Activated naive CD4-positive, alpha-beta T cell treated with anti-CD3 and anti-CD28 coated beads, Interleukin-2, amount 10 ng/mL, durations not matched to agents 7 days and 5 days (primary cell): ENCODE measurements around the gene GLT6D1.
"Not testable (repeated sequence)": the region's sequence is repeated elsewhere in the genome, so short reads cannot be mapped to it uniquely, and the experiment has no call there.

ENCODE experiments used
- CTCF ChIA-PET: fragments of 350-600 bp; sonication (Branson Sonifier 250); formaldehyde crosslinking; loops from one replicate; lab custom pipeline; 2021; ENCODE audit warnings: antibody characterized with exemption; lab: Charles Lee
- DNase-seq: peaks from one replicate; pipeline ENCODE4 v3.0.0-alpha.2; 2020
- H3K27ac Mint-ChIP-seq: one replicate; pipeline ENCODE4 v1.8.0; 2021; ENCODE audit warnings: mild to moderate bottlenecking, moderate library complexity, mixed read lengths
- H3K27me3 Mint-ChIP-seq: one replicate; pipeline ENCODE4 v1.8.0; 2021; ENCODE audit warnings: mild to moderate bottlenecking, mixed read lengths
- H3K36me3 Mint-ChIP-seq: one replicate; pipeline ENCODE4 v1.8.0; 2021; ENCODE audit warnings: mixed read lengths
- H3K4me1 Mint-ChIP-seq: one replicate; pipeline ENCODE4 v1.8.0; 2021; ENCODE audit warnings: mixed read lengths
- H3K4me3 Mint-ChIP-seq: one replicate; pipeline ENCODE4 v1.8.0; 2021; ENCODE audit warnings: mild to moderate bottlenecking, moderate library complexity, mixed read lengths
- H3K9me3 Mint-ChIP-seq: one replicate; pipeline ENCODE4 v1.8.0; 2021; ENCODE audit warnings: mixed read lengths

Gene GLT6D1

GRCh38 chr9:135670721-135671590 is 31.6 kb upstream of the GLT6D1 start:
- Mint-ChIP-seq H3K27ac (no peak overlapping the region), H3K4me3 (no peak overlapping the region), H3K9me3 (no peaks in the 10 kb centered on the region), H3K4me1 (no peaks in the 10 kb centered on the region), H3K36me3 (no peaks in the 10 kb centered on the region), H3K27me3 (no peaks in the 10 kb centered on the region)
- DNase-seq: no peak
- CTCF ChIA-PET: no interaction called here

DNA sequence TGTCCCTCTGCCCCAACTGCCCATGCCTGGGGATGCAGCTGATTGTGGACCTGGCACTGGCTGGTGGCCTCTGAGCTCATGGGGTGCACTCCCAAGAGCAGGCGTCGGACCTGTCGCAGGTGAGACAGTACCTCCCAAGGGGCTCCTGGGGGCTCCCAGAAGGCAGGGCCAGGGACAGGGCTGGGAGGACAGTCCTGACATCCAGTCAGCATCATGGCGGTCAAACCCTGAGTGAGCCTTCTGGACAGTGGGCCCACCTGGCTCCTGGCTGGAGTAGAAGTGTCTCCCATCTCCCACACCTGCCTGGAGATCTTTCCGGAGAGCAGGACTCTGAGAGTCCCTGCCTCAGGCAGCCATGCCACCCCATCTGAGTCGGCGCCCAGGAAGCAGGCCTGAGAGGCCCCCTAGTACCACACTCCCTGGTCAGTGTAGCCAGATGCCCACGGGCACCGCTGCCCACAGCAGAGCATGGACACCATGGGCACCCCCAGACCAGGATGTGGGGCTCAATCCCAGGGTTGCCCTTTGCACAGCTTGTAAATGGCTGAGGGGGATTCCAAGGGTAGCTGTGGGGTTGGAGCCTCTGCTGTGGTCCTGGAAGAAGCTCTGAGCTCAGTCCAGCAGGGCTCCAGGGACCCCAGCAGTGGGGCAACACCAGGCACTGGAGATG is 30.4 kb upstream of the GLT6D1 start:
- CTCF ChIA-PET: no interaction called here
- Mint-ChIP-seq H3K27ac (no peak overlapping the region), H3K9me3 (no peaks in the 10 kb centered on the region), H3K4me1 (no peaks in the 10 kb centered on the region), H3K36me3 (no peaks in the 10 kb centered on the region), H3K4me3 (no peak overlapping the region), H3K27me3 (no peaks in the 10 kb centered on the region)
- DNase-seq: no peak

GRCh38 chr9:135669018-135669417 is 29.7 kb upstream of the GLT6D1 start:
- H3K36me3 Mint-ChIP-seq, H3K27me3 Mint-ChIP-seq, H3K9me3 Mint-ChIP-seq, H3K4me1 Mint-ChIP-seq, H3K27ac Mint-ChIP-seq, CTCF ChIA-PET, DNase-seq, H3K4me3 Mint-ChIP-seq: not testable (repeated sequence)

GRCh38 chr9:135667463-135668001 is 28.2 kb upstream of the GLT6D1 start:
- H3K4me3 Mint-ChIP-seq: no peak overlapping the region
- no peaks in the 10 kb centered on the region for H3K27me3 Mint-ChIP-seq
- no peak for DNase-seq
- no peak overlapping the region for H3K27ac Mint-ChIP-seq
- H3K4me1 Mint-ChIP-seq: no peaks in the 10 kb centered on the region
- no peaks in the 10 kb centered on the region for H3K36me3 Mint-ChIP-seq
- CTCF ChIA-PET: no interaction called here
- no peaks in the 10 kb centered on the region for H3K9me3 Mint-ChIP-seq

DNA sequence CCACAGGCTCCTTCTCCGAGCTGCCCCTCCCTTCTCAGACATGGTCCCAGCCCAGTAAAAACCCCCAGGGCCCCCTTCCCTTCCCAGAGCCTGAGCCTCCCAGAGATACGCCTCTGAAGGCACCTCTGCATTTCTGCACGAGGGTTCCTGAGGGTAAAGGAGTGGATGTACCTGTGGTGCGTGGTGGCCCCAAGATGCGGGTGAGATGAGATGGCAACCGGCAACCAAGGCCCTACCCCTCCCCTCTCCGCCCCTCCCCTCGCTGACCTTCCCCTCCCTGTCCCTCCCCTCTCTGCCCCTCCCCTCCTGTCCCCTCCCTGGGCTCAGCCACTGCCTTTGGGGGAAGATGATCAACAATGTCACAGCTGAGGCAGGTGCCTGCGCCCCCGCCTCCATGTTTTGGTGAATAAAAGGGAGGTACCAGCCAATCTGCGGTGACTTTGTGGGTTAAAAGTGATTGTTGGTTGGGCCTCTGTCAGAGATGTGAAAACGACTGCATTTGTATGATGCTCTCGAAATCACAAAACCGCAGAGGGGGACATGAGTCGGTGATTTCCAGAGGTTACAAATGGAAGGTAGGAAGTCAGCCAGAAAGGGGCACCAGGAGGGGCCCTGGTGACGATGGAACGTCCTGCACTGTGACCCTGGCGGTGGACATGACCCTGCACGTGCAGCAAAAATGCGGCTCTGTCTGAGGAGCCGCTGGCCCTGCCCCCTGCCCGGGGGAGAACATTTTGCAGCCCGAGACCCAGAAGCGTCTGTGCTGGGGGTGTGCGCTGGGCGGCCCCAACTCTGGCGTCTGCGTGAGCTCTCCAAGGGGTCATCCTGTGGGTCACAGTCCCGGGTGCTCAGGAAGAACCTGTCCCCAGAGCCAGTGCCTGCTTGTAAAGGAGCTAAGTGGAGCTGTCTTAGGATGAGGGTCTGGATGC is 27.5 kb upstream of the GLT6D1 start:
- Mint-ChIP-seq H3K4me1 (no peaks in the 10 kb centered on the region), H3K9me3 (no peaks in the 10 kb centered on the region), H3K27ac (no peak overlapping the region), H3K4me3 (no peak overlapping the region), H3K27me3 (no peaks in the 10 kb centered on the region), H3K36me3 (no peaks in the 10 kb centered on the region)
- CTCF ChIA-PET: no interaction called here
- DNase-seq: no peak

- H3K27me3 Mint-ChIP-seq: no peaks in the 10 kb centered on the region
- no peaks in the 10 kb centered on the region for H3K4me1 Mint-ChIP-seq
- no peak overlapping the region for H3K4me3 Mint-ChIP-seq
- H3K27ac Mint-ChIP-seq: no peak overlapping the region
- CTCF ChIA-PET: no interaction called here
- no peaks in the 10 kb centered on the region for H3K9me3 Mint-ChIP-seq
- DNase-seq: no peak
- no peaks in the 10 kb centered on the region for H3K36me3 Mint-ChIP-seq
These were observed 26.5 kb upstream of the GLT6D1 start for GRCh38 chr9:135665795-135666189.

DNA sequence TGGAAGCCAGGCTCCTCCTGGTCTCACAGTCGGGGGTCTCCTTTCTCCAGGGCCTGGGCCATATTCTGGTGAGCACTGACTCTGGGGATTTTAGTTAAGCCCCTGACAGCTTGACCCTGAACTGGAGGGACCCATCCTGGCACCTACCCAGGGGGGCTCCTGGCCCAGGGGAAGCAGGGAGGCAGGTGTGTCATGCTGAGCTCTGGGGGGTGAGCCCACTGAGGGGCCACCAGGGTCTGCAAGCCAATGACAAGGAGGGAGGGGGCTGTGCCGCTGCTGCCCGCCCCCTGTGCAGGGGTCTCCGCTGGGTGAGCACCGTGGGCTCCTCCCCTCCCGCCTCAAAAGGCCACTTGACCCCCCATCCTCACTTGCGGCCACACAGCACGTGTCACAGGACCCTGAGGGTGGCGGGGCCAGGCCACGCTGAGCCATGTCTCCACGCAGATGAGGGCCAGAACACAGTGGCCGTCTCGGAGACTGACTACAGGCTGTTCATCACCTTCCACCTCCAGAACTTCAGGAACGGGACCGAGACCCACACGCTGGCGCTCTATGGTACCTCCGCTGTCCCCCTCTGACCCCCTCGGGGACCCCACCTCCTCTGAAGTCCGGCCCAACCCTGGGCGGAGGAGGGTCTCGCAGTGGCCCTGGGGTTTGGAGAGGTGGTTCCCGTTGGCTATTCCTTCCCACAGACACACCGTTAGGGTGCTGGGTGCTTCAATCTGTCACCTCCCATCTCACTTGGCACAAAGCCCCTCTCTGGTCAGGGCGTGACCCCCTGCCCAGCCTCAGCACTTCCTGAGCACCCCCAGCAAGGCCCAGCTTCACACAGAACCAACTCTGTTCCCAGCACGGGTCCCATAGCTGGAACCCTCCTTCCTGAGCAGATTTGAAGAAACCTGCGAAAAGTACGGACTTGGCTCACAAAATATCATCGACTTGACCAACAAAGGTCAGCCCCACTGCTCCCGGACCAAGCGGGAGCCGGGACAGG is 25.8 kb upstream of the GLT6D1 start:
- Mint-ChIP-seq H3K27me3 (no peaks in the 10 kb centered on the region), H3K27ac (no peak overlapping the region), H3K9me3 (no peaks in the 10 kb centered on the region), H3K4me1 (no peaks in the 10 kb centered on the region), H3K36me3 (no peaks in the 10 kb centered on the region), H3K4me3 (no peak overlapping the region)
- no peak for DNase-seq
- CTCF ChIA-PET: no interaction called here

DNA sequence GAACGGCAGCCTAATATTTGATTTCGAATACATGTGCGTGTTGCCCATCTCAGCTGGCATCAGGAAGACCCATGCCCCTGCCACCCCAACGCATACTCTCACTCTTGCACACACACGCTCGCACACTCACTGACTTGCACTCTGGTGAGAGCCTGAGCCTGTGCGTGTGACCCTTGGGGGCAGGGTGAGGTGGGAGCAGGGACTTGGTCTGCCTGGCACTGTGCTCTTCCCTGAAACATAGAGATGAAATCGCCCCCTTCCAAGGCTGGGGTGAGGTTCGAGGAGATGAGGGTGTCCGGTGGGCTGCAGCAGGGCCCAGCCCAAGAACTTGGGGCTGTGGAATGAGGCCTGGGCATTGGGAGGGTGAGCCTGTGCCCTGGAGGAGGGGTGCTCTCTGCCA is 24.9 kb upstream of the GLT6D1 start:
- Mint-ChIP-seq H3K4me3 (no peak overlapping the region), H3K27ac (no peak overlapping the region), H3K36me3 (no peaks in the 10 kb centered on the region), H3K27me3 (no peaks in the 10 kb centered on the region), H3K4me1 (no peaks in the 10 kb centered on the region), H3K9me3 (no peaks in the 10 kb centered on the region)
- DNase-seq: no peak
- CTCF ChIA-PET: no interaction called here

DNA sequence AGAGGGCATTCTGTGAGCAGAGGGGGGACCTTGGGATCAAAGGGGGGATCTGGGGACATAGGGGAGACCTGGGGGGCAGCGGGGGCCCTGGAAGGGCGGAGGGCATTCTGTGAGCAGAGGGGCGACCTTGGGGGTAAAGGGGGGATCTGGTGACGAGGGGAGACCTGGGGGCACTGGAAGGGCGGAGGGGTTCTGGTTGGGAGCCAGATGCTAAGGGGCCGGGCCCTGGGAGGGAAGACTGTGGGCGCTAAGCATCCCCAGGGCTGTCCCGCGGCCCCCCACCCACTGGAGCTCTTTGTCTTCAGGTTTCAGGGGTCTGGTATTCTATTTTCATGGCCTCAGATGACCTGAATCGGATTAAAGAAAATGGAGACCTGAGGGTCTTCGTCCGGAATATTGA is 24.5 kb upstream of the GLT6D1 start:
- CTCF ChIA-PET: no interaction called here
- H3K4me3 Mint-ChIP-seq: no peak overlapping the region
- no peak for DNase-seq
- no peaks in the 10 kb centered on the region for H3K36me3 Mint-ChIP-seq
- no peak overlapping the region for H3K27ac Mint-ChIP-seq
- no peaks in the 10 kb centered on the region for H3K27me3 Mint-ChIP-seq
- no peaks in the 10 kb centered on the region for H3K4me1 Mint-ChIP-seq
- no peaks in the 10 kb centered on the region for H3K9me3 Mint-ChIP-seq

DNA sequence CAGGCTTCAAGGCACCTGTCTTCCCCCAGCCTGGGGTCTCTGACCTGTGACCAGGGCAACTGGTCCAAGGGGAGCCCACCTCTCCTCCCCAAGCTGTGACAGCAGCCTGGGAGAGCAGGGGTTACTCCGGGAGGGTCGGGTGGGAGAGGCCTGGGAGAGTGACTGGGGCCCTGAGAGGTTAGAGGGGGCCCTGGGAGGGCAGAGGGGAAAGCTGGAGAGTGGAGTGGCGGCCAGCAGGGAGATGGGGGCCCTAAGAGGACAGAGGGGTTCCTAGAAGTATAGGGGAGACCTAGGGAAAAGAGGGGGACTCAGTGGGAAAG is 24.1 kb upstream of the GLT6D1 start:
- Mint-ChIP-seq H3K36me3 (no peaks in the 10 kb centered on the region), H3K4me3 (no peak overlapping the region), H3K4me1 (no peaks in the 10 kb centered on the region), H3K9me3 (no peaks in the 10 kb centered on the region), H3K27ac (no peak overlapping the region), H3K27me3 (no peaks in the 10 kb centered on the region)
- CTCF ChIA-PET: no interaction called here
- DNase-seq: no peak

DNA sequence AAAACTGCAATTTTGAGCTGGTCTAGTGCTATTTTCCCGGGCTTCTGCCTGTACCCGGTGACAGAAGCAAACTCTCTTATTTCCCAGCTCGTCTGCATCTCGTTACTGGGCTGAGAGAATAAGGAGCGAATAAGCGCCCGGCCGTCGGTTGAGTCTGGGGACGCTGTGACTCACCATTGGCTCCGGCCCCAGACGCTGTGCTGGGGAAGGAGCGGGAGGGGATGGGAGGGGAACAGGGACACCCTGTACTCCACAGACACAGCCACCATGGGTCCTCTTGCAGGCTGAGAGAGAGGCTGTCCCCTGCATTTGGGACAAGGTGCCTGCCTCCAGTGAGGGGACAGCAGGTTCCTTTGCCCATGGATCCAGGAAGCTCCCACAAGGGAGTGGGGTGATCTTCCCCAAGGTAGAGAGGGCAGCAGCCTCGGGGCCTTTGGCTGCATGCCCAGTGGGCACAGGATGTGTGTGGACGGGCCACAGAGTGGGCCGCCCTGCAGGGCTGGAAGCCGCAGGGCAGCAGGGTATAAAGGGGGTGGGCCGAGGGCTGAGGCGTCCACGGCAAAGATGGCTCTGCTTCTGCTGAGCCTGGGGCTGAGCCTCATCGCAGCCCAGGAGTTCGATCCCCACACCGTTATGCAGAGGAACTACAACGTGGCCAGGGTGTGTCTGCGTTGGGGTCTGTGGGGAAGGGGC is 23.6 kb upstream of the GLT6D1 start, which contains the start of gene LCN9:
TSS of gene LCN9 (plus strand) at position 552 of the 693 bp plus-strand sequence. CDS start at position 565, 13 bp downstream.
- DNase-seq: no peak
- H3K4me3 Mint-ChIP-seq: no peak within 1 kb of the TSS
- peak within 1 kb of the TSS; percentile 72 for H3K27ac Mint-ChIP-seq
- no peaks in the 10 kb centered on the region for H3K36me3 Mint-ChIP-seq
- no peaks in the 10 kb centered on the region for H3K27me3 Mint-ChIP-seq
- H3K4me1 Mint-ChIP-seq: no peaks in the 10 kb centered on the region
- no peaks in the 10 kb centered on the region for H3K9me3 Mint-ChIP-seq
- CTCF ChIA-PET: no interaction called here

DNA sequence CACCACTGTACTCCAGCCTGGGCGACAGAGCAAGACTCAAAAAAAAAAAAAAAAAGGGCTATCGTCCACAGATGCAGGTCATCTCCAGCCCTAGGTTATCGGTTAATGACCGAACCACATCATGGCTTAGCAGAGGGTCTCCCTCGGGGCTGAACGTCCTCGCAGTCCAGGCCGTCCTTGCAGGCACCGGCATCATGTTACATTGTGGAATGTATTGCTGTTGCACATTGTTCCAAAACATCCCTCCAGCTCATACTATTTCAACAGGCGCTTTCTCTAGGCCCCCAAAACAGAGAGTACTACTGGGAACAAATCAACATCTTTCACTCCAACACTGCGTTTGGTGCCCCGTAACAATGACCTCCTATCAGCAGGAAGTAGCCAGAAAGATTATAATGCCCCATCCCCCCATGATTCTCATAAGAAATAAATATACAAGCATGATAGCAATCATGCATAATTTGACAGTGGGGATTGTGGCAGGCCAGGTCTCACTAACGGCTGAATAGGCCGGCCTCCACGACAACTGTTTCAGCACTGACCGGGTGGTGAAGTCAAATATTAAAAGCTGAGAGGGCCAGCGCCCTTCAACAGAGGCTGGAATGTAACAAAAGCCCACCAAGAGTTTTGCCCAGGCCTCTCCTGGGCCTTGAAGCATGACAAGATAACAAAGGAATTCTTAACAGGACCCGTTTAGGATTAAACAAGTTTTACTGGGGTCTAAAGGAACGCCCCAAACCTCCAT is 22.6 kb upstream of the GLT6D1 start:
- H3K4me3 Mint-ChIP-seq: no peak overlapping the region
- no peaks in the 10 kb centered on the region for H3K9me3 Mint-ChIP-seq
- CTCF ChIA-PET: no interaction called here
- no peaks in the 10 kb centered on the region for H3K27me3 Mint-ChIP-seq
- H3K36me3 Mint-ChIP-seq: no peaks in the 10 kb centered on the region
- no peak for DNase-seq
- H3K4me1 Mint-ChIP-seq: no peaks in the 10 kb centered on the region
- H3K27ac Mint-ChIP-seq: peak overlapping the region; percentile 72
